GM18511 (cell line): ENCODE measurements around the gene FAM25C.
"Not testable (repeated sequence)": the region's sequence is repeated elsewhere in the genome, so short reads cannot be mapped to it uniquely, and the experiment has no call there.

Experiments
- ATAC-seq: cut with Tn5 transposase; IDR thresholded peaks from one replicate; pipeline ENCODE4 v1.9.1; 2021; ENCODE audit warnings: mild to moderate bottlenecking, moderate library complexity; ENCODE audit not compliant: unreplicated experiment

FAM25C gene

DNA sequence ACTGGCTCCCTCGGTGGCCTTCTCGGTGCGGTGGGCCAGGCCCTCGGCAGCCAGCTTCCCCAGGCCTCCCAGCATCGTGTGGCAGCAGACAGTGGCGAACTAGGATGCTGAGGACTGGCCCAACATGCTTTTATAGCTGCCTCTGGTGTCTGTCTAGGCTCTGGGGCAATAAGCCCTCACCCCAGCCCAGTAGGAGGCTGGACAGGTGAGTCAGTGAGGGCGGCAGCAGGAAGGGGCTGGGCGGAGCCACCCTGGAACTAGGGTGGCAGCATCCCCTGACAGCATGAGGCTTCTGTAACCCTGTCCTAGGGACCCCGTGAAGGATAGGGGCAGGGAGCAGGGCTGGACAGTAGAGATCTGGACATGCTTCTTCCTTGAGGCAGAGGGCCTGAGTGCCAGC is at the start of gene FAM25C:
TSS of gene FAM25C (minus strand) at position 101 of the 400 bp plus-strand sequence. CDS start at position 75, 26 bp downstream.
- ATAC-seq, result not testable (repeated sequence)

DNA sequence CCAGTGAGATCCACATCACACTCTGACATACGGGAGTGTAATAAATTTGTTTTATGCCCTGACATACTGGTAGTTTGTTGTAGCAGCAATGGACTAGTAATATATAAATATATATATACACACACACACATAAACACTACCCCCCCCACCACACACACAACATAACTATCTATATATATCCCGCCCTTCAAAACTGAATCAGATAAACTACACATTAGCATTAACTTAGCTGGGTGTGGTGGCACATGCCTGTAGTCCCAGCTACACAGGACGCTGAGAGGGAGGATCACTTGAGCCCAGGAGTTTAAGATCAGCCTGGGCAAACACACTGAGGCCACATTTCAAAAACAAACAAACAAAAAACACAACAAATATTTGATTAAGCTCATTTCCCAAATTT is 45.0 kb upstream of the FAM25C start:
- ATAC-seq, result not testable (repeated sequence)

GRCh38 chr10:48031390-48031789 is 31.8 kb upstream of the FAM25C start:
- not testable (repeated sequence) for ATAC-seq

DNA sequence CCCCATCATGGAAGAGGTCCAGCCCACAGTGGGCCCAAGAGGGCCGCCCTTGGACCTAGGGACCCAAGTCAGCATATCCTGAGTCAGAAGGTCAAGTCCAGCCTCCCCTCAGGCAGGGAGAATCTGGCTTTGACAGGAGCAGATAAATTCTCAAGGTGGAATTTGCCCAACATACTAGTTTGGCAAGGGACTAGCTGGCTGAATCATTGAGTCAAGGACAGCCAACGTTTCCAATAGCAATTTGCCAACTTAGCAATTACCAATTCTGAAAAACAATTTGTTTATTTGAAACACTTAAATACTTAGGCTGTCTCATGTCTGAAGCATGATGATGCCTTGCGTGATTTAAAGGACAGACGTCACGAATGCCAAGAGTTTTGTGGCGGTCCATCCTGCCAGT is 2.7 kb upstream of the FAM25C start:
- ATAC-seq, result not testable (repeated sequence)

DNA sequence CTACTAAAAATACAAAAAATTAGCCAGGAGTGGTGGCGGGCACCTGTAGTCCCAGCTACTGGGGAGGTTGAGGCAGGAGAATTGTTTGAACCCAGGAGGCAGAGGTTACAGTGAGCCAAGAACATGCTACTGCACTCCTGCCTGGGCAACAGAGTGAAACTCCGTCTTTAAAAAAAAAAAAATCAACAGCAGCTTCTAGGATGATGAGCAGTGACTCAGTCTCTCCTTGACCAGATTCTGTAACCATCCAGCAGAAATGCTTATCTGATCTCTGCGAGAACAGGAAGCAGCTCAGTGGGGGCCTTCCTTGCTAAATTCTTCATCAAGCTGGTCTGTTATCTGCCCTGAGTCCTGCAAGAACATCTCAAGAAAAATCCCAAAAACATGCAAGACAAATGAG is 5.5 kb downstream of the FAM25C start:
- ATAC-seq, result not testable (repeated sequence)

DNA sequence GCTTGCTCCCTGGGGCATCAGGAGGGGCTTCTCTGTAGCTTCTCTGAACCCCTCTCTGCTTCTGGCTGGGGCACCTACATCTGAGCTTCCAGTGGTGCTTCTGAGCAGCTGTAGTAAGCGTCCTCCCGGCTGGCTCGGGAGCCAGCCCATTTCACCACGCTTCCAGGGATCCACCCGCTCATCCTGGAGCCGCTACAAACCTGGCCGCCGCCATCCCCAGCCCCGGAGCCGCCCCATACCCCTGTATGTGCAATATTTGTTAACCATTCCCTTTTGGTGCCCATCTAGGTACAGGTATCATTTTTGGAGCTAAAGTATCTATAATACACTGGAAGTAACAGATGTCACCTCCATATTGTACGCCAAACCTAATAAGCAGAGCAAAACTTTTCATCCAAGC is 7.0 kb downstream of the FAM25C start:
- not testable (repeated sequence) for ATAC-seq

- not testable (repeated sequence) for ATAC-seq
These were observed 7.9 kb downstream of the FAM25C start for GRCh38 chr10:47991706-47992105.

DNA sequence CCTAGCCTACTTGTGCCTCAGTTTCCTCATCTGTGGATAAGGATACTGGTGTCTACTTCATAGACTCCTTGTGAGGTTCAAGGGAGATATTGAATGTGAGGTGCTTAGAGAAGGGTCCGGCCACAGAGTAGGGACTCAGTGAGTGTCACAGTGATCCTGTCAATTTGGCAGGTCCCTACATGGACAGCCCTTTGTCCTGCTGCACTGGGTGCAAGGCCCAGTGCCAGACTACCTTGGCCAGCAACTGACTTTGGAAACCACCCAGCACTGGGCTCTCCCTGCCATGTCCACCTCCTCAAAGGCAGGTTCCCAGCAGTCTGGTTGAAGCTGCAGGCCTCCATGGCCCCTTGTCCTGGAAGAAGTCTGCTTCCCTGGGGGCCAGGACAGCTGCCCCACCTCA is 9.5 kb downstream of the FAM25C start:
- not testable (repeated sequence) for ATAC-seq

GRCh38 chr10:47989542-47989950 is 10.0 kb downstream of the FAM25C start:
- not testable (repeated sequence) for ATAC-seq

DNA sequence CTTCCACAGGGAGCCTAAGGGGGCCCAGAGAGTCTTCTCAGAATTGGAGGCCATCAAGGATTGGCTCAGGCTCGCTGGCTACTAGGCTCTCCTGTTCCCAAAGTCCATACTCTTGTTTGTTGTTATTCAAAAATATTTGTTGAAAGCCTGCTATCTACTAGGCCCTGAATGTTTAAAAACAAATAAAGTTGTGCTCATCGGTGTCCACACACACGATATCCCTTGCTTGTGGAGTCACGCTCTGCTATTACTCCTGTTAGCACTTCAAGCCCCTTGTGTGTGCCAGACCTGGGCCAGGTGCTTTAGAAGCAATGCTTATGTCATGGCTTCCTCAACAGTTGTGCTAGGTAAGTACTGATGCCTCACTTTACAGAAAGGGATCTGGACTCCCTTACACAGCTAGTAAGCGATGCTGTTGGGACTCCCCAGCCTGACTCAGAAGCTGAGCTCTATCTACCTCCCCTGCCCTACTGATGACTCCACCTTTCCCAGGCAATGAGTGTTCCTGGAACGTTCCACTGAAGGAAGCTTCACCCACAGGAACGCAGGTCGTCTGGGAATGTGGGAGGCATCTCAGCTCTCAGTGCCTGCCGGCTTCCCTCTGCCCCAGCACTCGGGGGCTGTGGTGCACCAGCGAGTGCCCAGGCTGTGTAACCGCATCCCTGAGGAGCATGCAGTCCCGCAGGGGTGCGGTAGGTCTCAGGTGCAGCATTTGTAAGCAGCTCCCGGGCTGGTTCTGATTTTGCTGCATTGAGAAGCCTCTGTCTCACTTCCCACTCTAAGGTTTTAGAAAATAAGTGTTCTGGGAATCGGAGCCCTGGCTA is 10.7 kb downstream of the FAM25C start:
- not testable (repeated sequence) for ATAC-seq

DNA sequence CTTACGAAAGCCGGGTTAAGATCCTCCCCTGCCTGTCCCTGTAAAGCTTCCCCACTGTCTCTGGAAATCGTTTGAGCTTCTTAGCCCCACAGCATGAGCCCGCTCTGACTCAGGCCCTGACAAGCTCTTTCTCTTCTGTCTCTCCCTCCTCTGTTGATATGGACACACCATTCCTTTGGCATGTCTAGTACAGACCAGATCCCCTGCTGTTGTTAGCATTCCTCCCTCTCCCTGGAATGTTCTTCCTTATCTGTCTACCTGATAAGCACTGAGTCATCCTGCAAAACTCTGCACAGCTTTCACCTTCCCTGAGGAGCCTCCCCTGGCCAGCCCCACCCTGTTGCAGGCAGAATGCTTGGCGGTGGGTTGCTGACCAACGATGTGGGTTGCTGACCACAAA is 11.6 kb downstream of the FAM25C start:
- ATAC-seq, result not testable (repeated sequence)

DNA sequence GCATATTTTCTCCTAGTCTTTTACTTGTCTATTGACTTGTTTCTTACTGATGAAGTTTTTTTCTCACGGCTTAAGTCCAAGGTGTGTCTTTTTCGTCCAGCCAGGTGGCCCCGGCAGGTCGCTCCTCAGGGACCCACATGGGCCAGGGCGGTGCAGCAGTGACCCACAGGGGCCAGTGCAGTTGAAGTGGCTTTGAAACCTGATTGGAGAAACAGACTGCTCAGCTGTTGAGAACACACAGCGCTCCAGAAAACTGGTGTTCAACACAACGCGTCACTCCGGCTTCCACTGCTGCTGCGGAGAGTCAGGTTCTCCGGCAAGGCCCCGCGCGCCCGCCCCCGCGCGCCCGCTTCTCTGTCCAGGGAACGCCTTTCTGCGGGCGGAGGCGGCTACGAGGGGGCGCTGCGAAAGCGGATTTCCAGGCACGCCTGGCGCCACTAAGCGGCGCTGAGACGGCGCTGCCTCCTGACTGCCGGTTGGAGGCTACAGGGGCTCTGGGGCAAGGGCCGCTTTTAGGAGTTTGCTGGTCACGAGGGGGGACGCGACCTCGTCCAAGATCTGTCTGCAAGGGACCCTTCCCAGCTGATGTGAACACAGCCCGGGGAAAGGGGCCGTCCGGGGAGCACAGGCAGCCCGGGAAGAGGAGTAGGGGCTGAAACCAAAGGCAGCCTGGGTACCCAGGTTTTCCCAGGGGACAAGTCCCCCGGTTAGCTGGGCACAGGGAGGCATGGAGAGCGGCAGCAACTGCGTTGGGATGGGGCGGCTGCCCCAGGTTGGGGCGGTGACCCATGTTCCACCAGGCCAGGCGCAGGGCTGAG is 13.0 kb downstream of the FAM25C start:
- not testable (repeated sequence) for ATAC-seq

GRCh38 chr10:47975409-47975808 is 24.2 kb downstream of the FAM25C start:
- ATAC-seq, result not testable (repeated sequence)

- not testable (repeated sequence) for ATAC-seq
These were observed 26.5 kb downstream of the FAM25C start for GRCh38 chr10:47973131-47973530.

DNA sequence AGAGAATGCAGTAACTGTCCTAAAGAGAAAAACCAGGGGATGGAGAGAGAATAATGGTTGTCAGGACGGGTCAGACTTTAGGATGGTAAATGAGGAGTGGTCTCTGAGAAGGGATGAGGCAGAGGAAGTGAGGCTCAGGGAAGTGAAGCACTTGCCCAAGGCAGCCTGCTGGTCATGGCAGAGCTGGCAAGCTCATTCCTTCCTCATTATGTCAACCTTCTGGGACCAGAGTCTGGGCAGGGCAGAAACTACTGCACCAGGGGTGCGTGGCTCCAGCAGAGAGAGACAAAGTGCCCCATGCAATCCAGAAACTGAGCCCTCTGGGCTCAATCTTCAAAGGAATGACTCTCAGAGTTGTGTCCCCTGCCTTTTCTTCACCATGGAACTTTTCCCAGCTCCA is 27.5 kb downstream of the FAM25C start:
- not testable (repeated sequence) for ATAC-seq

GRCh38 chr10:47971598-47971997 is 28.0 kb downstream of the FAM25C start:
- ATAC-seq, result not testable (repeated sequence)

DNA sequence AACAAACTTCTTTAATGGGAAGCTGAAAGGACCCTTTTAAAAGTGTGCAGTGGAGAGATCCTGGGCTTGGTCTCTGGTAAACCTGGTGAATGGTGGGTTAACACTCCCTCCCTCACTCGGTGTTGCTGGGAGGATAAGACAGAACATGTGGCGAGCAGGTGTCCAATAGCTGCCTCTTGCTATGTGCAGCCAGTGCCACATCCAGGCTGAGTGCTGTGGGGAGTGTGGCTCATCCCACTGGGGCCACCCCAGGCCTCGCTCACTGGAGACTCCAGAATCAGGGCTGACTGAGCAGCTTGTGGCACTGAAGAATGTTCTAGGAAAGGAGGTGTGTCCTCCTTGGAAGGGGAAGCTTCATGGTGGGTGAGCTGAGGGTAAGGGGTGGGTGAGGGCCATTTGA is 29.5 kb downstream of the FAM25C start:
- ATAC-seq, result not testable (repeated sequence)

DNA sequence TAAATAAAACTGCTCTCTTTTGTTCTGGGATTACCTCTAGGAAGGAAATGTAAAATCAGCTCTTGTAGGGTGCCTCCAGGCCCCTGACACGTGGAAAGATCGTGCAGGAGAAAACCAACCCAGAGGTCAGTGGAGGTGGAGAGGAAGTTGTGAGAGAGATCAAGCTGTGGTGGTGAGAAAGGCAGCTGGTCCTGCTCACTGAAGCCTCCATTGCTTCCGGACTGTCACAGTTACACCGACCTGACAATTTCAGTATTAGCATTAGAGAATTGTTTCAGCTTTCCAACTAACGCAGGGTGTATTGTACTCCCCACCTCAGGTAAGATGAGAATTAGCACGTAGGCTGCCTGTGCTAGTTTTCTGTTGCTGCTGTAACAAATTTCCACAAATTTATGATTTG is 30.6 kb downstream of the FAM25C start:
- peak; percentile 74 for ATAC-seq

- ATAC-seq, result not testable (repeated sequence)
These were observed 35.1 kb downstream of the FAM25C start for GRCh38 chr10:47964280-47965063.

DNA sequence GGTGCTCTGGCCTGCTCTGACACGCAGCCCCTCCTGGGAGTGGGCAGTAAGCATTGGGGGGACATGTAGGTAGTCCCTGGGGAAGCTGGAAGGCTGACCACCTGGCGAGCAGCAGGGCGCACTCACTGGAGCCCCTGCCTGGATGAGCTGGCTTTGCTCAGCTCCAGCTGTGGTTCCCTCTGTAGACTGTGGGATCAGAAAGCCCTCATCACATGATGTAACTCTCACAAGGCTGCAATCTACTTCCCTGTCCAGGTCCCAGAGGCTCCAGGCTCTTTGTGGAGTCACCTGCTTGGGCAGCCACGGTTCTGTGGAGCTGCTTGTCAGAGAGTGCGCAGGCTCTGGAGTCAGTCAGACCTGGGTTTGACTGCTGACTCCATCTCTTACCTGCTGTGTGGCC is 36.8 kb downstream of the FAM25C start:
- ATAC-seq, result not testable (repeated sequence)

DNA sequence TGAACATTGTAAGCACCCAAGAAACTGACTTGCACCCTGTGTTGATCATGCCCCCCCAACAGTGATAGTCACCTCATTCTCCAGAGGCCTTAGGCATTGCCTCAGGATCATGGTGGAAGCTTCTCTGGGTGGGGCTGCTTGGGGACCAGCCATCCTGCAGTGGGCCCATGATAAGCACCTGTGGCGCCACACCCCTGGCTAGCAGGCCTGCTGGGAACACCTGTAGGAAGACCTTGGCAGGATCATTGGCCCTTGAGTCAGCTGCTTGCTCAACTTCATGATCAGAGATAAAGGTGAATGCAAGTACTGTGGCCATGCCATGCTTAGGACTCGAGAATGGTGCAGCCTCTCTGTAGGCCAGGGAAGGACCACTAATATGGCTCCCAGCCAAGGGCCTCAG is 38.9 kb downstream of the FAM25C start:
- ATAC-seq, result not testable (repeated sequence)
